ENCODE results near the gene CPZ. TPM values are rescaled to one million over a fixed set of nuclear protein-coding genes. Genes with fewer than 3 reads are reported as not detected.

Gene CPZ
- total and polyA plus RNA-seq, 7 donors: 0.04 to 0.30 (median 0.08) TPM; not detected in 4

DNA sequence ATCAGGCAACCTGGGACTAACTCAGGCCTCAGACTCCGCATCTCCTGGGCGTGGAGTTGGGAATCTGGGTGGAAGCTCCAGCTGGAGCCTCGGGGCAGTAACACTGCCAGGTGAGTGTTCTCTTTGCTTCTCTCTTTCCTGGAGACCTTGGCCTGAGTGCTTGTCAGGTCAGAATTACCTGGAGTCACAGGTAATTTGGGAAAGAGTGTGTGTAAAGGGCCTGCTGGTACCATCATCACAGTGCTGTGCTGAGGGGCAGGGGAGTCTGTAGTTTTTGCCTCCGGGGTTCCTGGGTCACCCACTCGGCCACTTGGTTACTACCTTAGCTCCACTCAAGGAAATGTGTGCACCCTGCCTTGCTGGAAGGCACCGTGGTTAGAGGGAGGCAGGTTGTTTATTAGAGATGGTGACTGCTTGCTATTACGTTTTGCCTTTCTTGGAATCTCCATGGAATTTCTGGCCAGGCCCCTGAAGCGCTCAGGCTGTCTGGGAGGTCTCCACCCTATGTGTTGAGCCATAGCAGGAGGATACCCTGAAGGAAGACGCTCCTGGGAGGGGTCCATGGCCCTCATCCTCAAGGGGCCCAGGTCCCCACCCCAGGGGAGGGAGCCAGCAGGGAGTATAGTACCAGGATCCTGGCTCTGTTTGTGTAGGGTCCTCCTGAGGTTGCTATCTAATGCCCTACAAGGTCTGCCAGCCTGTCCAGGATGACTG lies 9.5 kb upstream of the CPZ start:
- ATAC-seq: no peak
- H3K4me1 ChIP-seq: no peaks in the 10 kb centered on the region
- H3K36me3 ChIP-seq (ENCODE audit: insufficient read depth in 1 of 2, low read depth in 1 of 2): no peaks in the 10 kb centered on the region
- intact Hi-C loops (cut with DNase I): no loop called here
- DNase-seq: peak in 1 of 2 donors; percentile 30
- H3K4me3 ChIP-seq: no peak overlapping the region
- no peaks in the 10 kb centered on the region for H3K9me3 ChIP-seq
- H3K27me3 ChIP-seq (ENCODE audit: insufficient read depth in 3 of 3, low read length in 2 of 3): peaks cover 0 to 83% (median 14%) of the 10 kb centered on the region in 3 donors
- WGBS, 3 donors: 66 to 73% (median 68%) methylated on average over 9 of the region's 9 CpGs
- no peak for TF ChIP-seq CTCF (IDR thresholded peaks at IDR 0.05)
- H3K27ac ChIP-seq: no peak overlapping the region

DNA sequence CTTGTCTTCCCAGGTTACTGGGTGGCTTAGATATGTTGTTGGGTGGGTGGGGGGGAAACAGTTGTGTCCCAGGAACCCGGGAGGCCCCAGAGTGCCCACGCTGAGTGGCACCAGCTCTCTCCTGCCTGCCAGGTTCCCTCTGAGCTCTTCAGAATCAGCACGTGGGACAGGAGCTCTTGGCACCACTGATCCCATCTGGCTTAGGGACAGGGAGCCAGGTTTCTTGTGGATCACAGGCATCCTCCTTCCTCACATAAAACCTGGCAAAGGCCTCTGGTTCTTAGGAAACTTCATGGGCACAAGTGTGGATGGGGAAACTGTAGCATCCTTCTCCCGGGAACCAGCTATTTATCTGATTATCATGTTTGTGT lies 8.9 kb upstream of the CPZ start:
- Histone ChIP-seq H3K27ac (no peak overlapping the region), H3K36me3 (ENCODE audit: insufficient read depth in 1 of 2, low read depth in 1 of 2) (no peaks in the 10 kb centered on the region), H3K9me3 (no peaks in the 10 kb centered on the region), H3K27me3 (ENCODE audit: insufficient read depth in 3 of 3, low read length in 2 of 3) (peaks cover 0 to 80% (median 14%) of the 10 kb centered on the region in 3 donors), H3K4me1 (no peaks in the 10 kb centered on the region), H3K4me3 (no peak overlapping the region)
- intact Hi-C loops (cut with DNase I): no loop called here
- no peak for ATAC-seq
- TF ChIP-seq CTCF (IDR thresholded peaks at IDR 0.05): no peak
- no peak for DNase-seq
- WGBS, 3 donors: 63 to 71% (median 64%) methylated on average over 4 of the region's 4 CpGs

DNA sequence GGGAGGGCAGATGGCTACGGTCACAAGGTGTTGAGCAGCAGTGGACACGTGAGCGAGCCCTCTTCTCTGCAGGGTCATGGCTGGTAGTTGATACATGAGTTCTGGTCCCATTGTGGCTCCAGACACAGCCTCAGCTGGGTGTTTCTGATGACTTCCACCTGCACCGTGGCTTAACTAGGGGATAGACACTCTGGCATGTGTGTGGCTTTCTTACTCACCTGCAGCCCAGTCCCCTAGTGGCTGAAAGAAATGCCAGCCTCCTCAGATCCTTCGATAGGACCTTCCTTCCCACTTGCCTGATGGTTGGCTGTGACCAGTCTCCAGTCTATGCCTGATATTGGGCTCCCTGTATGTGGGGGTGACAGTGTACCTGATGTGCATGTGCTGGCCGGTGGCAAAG lies 7.4 kb upstream of the CPZ start:
- ATAC-seq (no peak), DNase-seq (peak in 1 of 2 donors; percentile 17)
- no peak overlapping the region for H3K27ac ChIP-seq
- TF ChIP-seq CTCF (IDR thresholded peaks at IDR 0.05): no peak
- 28 to 35% (median 30%) methylated on average over 6 of the region's 6 CpGs for WGBS, 3 donors
- H3K4me1 ChIP-seq: no peaks in the 10 kb centered on the region
- no peak overlapping the region for H3K4me3 ChIP-seq
- intact Hi-C loops (cut with DNase I): no loop called here
- H3K36me3 ChIP-seq (ENCODE audit: insufficient read depth in 1 of 2, low read depth in 1 of 2): no peaks in the 10 kb centered on the region
- peaks cover 0 to 85% (median 10%) of the 10 kb centered on the region in 3 donors for H3K27me3 ChIP-seq (ENCODE audit: insufficient read depth in 3 of 3, low read length in 2 of 3)
- no peaks in the 10 kb centered on the region for H3K9me3 ChIP-seq

DNA sequence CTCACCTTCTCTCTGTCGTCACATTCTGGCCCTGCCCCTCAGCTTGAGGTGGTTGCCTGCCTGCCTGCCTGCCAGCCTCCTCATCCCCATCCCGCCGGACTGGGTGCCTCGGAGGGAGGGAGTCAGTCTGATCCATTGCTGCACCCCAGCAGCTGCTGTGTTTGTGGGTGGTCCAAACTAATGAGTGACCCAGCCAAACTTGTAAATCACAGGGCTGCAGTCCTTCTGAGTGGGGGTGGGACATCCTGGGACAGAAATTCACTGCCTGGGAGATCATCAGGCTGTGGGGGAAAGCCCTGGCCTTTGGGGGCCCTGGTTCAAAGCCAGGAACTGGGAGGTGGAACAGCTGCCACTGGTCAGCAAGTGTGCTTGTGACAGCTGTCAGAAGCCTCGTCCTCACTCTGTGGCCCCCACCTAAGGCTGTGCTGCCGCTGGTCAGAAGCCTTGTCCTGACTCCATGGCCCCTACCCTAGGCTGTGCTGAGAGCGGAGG lies 6.8 kb upstream of the CPZ start:
- DNase-seq: peak in 1 of 2 donors; percentile 44
- H3K4me3 ChIP-seq: no peak overlapping the region
- H3K27ac ChIP-seq: no peak overlapping the region
- ATAC-seq: no peak
- H3K9me3 ChIP-seq: no peaks in the 10 kb centered on the region
- TF ChIP-seq CTCF (IDR thresholded peaks at IDR 0.05): no peak
- H3K4me1 ChIP-seq: no peaks in the 10 kb centered on the region
- intact Hi-C loops (cut with DNase I): no loop called here
- no peaks in the 10 kb centered on the region for H3K36me3 ChIP-seq (ENCODE audit: insufficient read depth in 1 of 2, low read depth in 1 of 2)
- peaks cover 0 to 85% (median 9%) of the 10 kb centered on the region in 3 donors for H3K27me3 ChIP-seq (ENCODE audit: insufficient read depth in 3 of 3, low read length in 2 of 3)
- 27 to 30% (median 29%) methylated on average over 6 to 7 of the region's 7 CpGs for WGBS, 3 donors
